Mucosa of descending colon (tissue), 3 donors: ENCODE results near the gene LDLRAD4. TPM values are rescaled to one million over a fixed set of nuclear protein-coding genes. Genes with fewer than 3 reads are reported as not detected.

Source experiments
- ATAC-seq: fragments of 200-7000 bp; cut with Tn5 transposase; one replicate; pipeline ENCODE4 v1.9.1; 2020; ENCODE audit warnings: mild to moderate bottlenecking, moderate library complexity
- DNase-seq, 3 donors: peaks; one replicate each; pipeline ENCODE4 v3.0.0-alpha.2; 2020
- H3K36me3 ChIP-seq: fragments of 200-600 bp; one replicate; pipeline ENCODE4 v1.8.0; 2021; ENCODE audit warnings: low read depth, mild to moderate bottlenecking
- H3K4me1 ChIP-seq: fragments of 200-600 bp; one replicate; pipeline ENCODE4 v1.8.0; 2021; ENCODE audit warnings: low read depth, mild to moderate bottlenecking
- H3K4me3 ChIP-seq: fragments of 200-600 bp; one replicate; pipeline ENCODE4 v1.8.0; 2021; ENCODE audit warnings: mild to moderate bottlenecking
- H3K9me3 ChIP-seq: fragments of 200-600 bp; one replicate; pipeline ENCODE4 v1.8.0; 2021; ENCODE audit warnings: mild to moderate bottlenecking
- CTCF ChIP-seq: fragments of 200-600 bp; IDR thresholded peaks from one replicate; pipeline ENCODE4 v1.8.0; 2022; ENCODE audit warnings: antibody characterized with exemption, mild to moderate bottlenecking
- intact Hi-C, 2 donors: fragments of 100-400 bp; cut with DNase I in 1 of 2; cut with micrococcal nuclease in 1 of 2; formaldehyde crosslinking; loops; one replicate each; pipeline versions ENCODE4 v1.11.0 to v1.11.1; 2022; cut with DNase I, micrococcal nuclease
- total RNA-seq, 3 donors: library from RNA; stranded (reverse); fragmentation: NEBNext Ultra II Directional in 2 of 3; extraction: Animal tissue kit (Norgen Biotek cat#: 25700) in 2 of 3; gene quantifications; one replicate each; pipeline versions ENCODE4 v1.2.1 to v1.2.4, GENCODE V29; 2021 to 2023
- donor health status: DM: no; HTN: no; CAD: no; lungs with moderate emphysema.
- donor health status: DM: no; HTN: no; CAD: no.
- donor health status: DM: no; HTN: yes; CAD: no.

The LDLRAD4 gene
- total RNA-seq, 3 donors from 2014 or later, result 36.8 to 41.0 (median 37.4) TPM

DNA sequence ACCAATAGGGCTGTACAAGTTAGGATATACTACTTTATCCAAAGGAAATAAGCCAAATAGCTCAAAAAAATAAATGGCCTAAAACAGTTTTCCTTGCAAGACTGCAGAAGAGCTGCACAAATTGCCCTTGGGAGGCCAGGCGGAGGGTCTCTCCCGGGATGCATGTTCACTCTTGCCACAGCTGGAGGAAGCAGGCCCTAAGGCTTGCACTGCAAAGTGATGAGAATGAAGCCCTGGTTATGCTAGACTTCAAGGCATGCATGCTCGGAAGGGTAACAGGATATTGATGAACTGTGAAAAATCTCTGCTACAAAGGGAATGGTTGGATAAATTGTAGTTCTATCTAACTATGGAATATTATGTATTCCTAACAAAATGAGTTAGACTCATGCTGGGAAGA, 27.5 kb upstream of the LDLRAD4 start:
- DNase-seq (no peak), ATAC-seq (no peak)
- Histone ChIP-seq H3K9me3 (no peaks in the 10 kb centered on the region), H3K4me3 (no peak overlapping the region), H3K36me3 (no peaks in the 10 kb centered on the region), H3K4me1 (no peaks in the 10 kb centered on the region)
- intact Hi-C loops, result no loop called here
- no peak for TF ChIP-seq CTCF

- intact Hi-C loops, result no loop called here
- H3K36me3 ChIP-seq, result no peaks in the 10 kb centered on the region
- ATAC-seq, result no peak
- H3K4me1 ChIP-seq, result no peaks in the 10 kb centered on the region
- H3K9me3 ChIP-seq, result no peaks in the 10 kb centered on the region
- no peak for TF ChIP-seq CTCF
- no peak for DNase-seq
- H3K4me3 ChIP-seq, result no peak overlapping the region
These were observed 26.8 kb upstream of the LDLRAD4 start for GRCh38 chr18:13191779-13192178.

DNA sequence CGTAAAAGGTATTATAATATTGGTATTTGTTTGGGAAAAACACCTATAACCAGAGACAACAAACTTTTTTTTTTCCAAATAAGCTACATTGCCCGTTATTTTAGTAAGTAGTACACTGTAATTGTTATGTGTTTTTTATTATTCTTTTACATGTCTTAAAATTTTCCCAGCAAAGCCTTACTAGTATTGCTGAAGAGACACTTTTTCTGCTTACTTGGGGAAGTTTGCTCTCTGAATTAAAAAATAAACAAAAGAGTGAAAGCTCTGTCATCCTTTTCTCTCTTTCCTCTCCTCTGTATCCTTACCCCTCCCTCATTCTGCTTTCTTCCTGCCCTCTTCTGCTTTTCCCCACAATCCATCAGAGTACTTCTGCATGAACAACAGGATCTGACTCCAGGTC, 25.6 kb upstream of the LDLRAD4 start:
- Histone ChIP-seq H3K4me1 (no peaks in the 10 kb centered on the region), H3K4me3 (no peak overlapping the region), H3K9me3 (no peaks in the 10 kb centered on the region), H3K36me3 (no peaks in the 10 kb centered on the region)
- DNase-seq (no peak), ATAC-seq (no peak)
- intact Hi-C loops, result no loop called here
- TF ChIP-seq CTCF, result no peak

DNA sequence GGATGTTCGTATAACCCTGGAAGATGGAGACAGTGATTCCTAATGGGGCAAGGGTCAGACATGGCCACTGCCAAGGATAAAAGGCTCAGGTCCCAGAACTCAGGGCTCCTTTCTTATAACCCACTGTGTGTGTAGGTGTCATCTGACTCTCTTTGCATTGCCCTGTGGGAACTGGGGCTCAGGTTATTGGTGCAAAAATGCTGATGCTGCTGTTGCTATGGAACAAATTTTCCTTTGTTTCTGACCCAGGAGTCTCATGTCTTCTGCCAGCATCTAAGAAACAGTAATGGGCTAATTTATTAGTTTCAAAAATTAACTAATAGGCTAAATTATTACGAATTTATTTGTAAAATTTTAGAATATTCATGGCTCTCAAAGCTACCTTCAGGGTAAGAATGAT, 24.3 kb upstream of the LDLRAD4 start:
- Histone ChIP-seq H3K4me1 (no peaks in the 10 kb centered on the region), H3K4me3 (no peak overlapping the region), H3K9me3 (peaks cover 8% of the 10 kb centered on the region), H3K36me3 (no peaks in the 10 kb centered on the region)
- ATAC-seq (no peak), DNase-seq (no peak)
- intact Hi-C loops, result no loop called here
- no peak for TF ChIP-seq CTCF

DNA sequence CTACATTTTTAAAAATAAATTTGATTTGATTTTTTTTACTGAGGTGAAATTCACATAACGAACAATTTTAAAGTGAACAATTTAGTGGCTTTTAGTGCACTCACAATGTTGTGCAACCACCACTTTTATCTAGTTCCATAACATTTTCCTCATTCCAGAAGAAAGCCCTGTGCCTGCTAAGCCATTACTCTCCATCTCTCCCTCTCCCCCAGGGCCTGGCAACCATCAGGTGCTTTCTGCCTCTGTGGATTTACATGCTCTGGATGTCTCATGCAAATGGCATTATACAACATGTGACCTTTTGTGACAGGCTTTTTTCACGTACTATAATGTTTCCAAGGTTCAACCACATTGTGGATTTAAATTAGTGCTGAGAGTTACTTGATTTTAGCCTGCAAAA, 19.9 kb upstream of the LDLRAD4 start:
- no peak overlapping the region for H3K4me3 ChIP-seq
- intact Hi-C loops, result no loop called here
- TF ChIP-seq CTCF, result no peak
- DNase-seq, result no peak
- H3K4me1 ChIP-seq, result no peaks in the 10 kb centered on the region
- no peak for ATAC-seq
- peaks cover 16% of the 10 kb centered on the region for H3K9me3 ChIP-seq
- no peaks in the 10 kb centered on the region for H3K36me3 ChIP-seq

DNA sequence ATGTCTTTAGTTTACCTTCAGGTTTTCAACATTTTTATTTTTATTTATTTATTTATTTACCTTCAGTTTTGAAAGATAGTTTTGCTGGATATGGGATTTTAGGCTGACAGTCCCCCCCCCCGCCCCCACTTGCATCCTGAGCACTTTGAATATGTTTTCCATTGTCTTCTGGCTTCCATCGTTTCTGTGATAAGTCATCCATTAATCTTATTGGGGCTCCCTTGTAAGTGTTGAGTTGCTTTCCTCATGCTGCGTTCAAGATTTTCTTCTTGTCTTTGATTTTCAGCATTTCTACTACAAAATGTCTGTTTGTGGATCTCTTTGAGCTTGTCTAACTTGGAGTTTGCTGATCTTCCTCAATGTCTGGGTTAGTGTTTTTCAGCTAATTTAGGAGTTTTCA, 19.4 kb upstream of the LDLRAD4 start:
- H3K36me3 ChIP-seq, result no peaks in the 10 kb centered on the region
- ATAC-seq, result no peak

More for the DNA sequence above, 19.4 kb upstream of the LDLRAD4 start:
- no peak for TF ChIP-seq CTCF
- DNase-seq, result no peak
- intact Hi-C loops, result no loop called here
- no peak overlapping the region for H3K4me3 ChIP-seq
- no peaks in the 10 kb centered on the region for H3K4me1 ChIP-seq
- H3K9me3 ChIP-seq, result peaks cover 16% of the 10 kb centered on the region
